ENCODE results near the gene ARAP2.

- TF ChIP-seq CTCF (conservative IDR thresholded peaks at IDR 0.05; ENCODE audit: low read depth in 2 of 2) (no peak), REST (IDR thresholded peaks at IDR 0.05; ENCODE audit: unreplicated experiment) (no peak), EZH2 (IDR thresholded peaks at IDR 0.05; ENCODE audit: low read depth, unreplicated experiment) (no peak), STAT1 (IDR thresholded peaks at IDR 0.05; ENCODE audit: unreplicated experiment) (no peak), POLR2AphosphoS5 (IDR thresholded peaks at IDR 0.05; ENCODE audit: low read depth) (no peak), EZH2phosphoT487 (IDR thresholded peaks at IDR 0.05; ENCODE audit: unreplicated experiment) (no peak)
Observed at GRCh38 chr4:36164900-36165630, 79.2 kb downstream of the ARAP2 start.

Data from GM23338 (cell line).